Measurements from ENCODE around the gene TCF7.

- no peak for TF ChIP-seq POLR2AphosphoS5 (IDR thresholded peaks at IDR 0.05; ENCODE audit: borderline replicate concordance, low read depth, low read length)
- no peak for TF ChIP-seq EZH2 (IDR thresholded peaks at IDR 0.05)
- no peak for TF ChIP-seq FOXP2 (optimal IDR thresholded peaks at IDR 0.05; ENCODE audit: control extremely low read depth, extremely low read length, insufficient read depth)
Measured at GRCh38 chr5:134131578-134132350, 17.3 kb downstream of the TCF7 start.
